Vagina (tissue), 2 donors: Measurements from ENCODE around the gene SAMD4A.

Experiments
- POLR2AphosphoS5 ChIP-seq, 2 donors: sonication (generic); formaldehyde crosslinking; IDR thresholded peaks; one replicate each; pipeline ENCODE4 v1.9.0; 2017; ENCODE audit warnings: antibody characterized with exemption in 2 of 2, mild to moderate bottlenecking in 2 of 2, low read depth in 1 of 2; ENCODE audit not compliant: insufficient read depth in 1 of 2
- TF ChIP-seq, protein P1 (sequence below), 3 experiments: fragments of 450-650 bp in 2 of 3; fragments of 200-600 bp in 1 of 3; sonication (generic) in 1 of 3; IDR thresholded peaks; one replicate each; pipeline ENCODE4 v1.5.1; 2017 to 2019; ENCODE audit warnings: antibody characterized with exemption in 3 of 3, mild to moderate bottlenecking in 2 of 3, moderate library complexity in 2 of 3

DNA sequence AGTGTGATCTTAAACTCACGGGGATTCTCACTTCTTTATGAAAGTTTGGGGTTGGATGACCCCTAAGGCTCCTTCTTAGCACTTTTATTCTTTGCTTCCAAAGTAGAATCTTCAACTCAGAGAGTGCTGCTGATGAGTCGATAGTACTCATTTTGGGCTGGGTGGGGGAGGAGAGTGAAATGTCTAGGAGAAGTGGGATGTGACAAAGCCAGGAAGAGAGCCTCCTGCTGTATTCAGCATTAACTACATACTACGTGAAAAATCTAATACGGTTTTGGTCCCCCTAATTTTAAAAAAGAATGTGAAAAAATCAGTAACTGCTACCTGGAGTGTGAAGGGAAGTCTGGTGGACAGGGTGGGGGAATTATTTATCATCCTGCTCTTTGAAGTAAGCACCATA lies 148.3 kb downstream of the SAMD4A start:
- TF ChIP-seq, protein P1, sequence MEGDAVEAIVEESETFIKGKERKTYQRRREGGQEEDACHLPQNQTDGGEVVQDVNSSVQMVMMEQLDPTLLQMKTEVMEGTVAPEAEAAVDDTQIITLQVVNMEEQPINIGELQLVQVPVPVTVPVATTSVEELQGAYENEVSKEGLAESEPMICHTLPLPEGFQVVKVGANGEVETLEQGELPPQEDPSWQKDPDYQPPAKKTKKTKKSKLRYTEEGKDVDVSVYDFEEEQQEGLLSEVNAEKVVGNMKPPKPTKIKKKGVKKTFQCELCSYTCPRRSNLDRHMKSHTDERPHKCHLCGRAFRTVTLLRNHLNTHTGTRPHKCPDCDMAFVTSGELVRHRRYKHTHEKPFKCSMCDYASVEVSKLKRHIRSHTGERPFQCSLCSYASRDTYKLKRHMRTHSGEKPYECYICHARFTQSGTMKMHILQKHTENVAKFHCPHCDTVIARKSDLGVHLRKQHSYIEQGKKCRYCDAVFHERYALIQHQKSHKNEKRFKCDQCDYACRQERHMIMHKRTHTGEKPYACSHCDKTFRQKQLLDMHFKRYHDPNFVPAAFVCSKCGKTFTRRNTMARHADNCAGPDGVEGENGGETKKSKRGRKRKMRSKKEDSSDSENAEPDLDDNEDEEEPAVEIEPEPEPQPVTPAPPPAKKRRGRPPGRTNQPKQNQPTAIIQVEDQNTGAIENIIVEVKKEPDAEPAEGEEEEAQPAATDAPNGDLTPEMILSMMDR (IDR thresholded peaks at IDR 0.05), result no peak
- TF ChIP-seq POLR2AphosphoS5 (IDR thresholded peaks at IDR 0.05; ENCODE audit: insufficient read depth in 1 of 2, low read depth in 1 of 2), result no peak
